GM12892 (cell line): Measurements from ENCODE around the gene BRAT1.

Experiments used
- POLR2A ChIP-seq: IDR thresholded peaks from 2 replicates; pipeline ENCODE4 v1.6.1; 2011; ENCODE audit warnings: low read depth, low read length, control low read depth
- POLR2AphosphoS5 ChIP-seq: IDR thresholded peaks from 2 replicates; pipeline ENCODE4 v1.6.1; 2011; ENCODE audit warnings: low read depth, low read length, control low read depth

- no peak for TF ChIP-seq POLR2AphosphoS5
- TF ChIP-seq POLR2A = no peak
Measured at GRCh38 chr7:2587134-2587533, 31.8 kb upstream of the BRAT1 start.
